ENCODE results near the gene C16orf96. TPM values are rescaled to one million over a fixed set of nuclear protein-coding genes. Genes with fewer than 3 reads are reported as not detected.

The C16orf96 gene
- total RNA-seq, 6 donors from 2014 or later, result 0.24 to 1.0 (median 0.46) TPM; not detected in 1

DNA sequence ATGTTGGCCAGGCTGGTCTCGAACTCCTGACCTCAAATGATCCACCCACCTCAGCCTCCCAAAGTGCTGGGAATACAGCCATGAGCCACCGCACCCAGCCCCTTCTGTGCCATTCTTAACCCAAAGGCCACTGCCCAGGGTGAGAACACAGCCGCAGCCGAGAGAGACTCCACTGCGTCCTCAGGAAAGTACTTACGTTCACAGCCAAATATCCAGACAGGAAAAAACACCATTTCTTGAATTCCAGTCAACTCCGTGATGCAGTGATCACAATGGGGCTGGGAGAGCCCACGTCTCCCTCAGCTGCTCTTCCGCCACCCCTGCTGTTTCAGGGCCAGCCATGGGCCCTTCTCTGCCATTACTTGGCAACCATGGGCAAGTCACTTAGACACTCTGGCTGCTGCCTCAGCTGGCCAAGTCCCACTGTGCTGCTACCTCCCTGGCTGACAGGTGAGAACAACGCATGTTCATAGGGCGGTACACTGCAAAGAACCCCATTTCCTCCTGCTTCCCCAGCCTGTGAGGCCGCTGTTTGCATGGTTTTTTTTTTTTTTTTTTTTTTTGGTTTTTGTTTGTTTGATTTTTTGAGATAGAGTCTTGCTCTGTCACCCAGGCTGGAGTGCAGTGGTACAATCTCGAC lies 21.9 kb upstream of the C16orf96 start:
- peaks cover 0 to 3% (median 0%) of the 10 kb centered on the region in 4 donors for H3K36me3 ChIP-seq
- H3K4me1 ChIP-seq, result peaks cover 8 to 16% (median 12%) of the 10 kb centered on the region in 4 donors
- H3K4me3 ChIP-seq, result no peak overlapping the region
- 72 to 80% methylated on average over 13 of the region's 13 CpGs for WGBS, 2 donors
- H3K27ac ChIP-seq, result no peak overlapping the region
- H3K27me3 ChIP-seq, result no peaks in the 10 kb centered on the region
- peaks cover 0 to 4% (median under 1%) of the 10 kb centered on the region in 4 donors for H3K9me3 ChIP-seq
- DNase-seq (no peak), ATAC-seq (ENCODE audit: low FRiP score in 2 of 2) (no peak)
- TF ChIP-seq CTCF (IDR thresholded peaks at IDR 0.05), result no peak
- TF ChIP-seq POLR2A (IDR thresholded peaks at IDR 0.05), result no peak
- no peak for TF ChIP-seq EP300 (IDR thresholded peaks at IDR 0.05)
- no peak for TF ChIP-seq POLR2AphosphoS5 (IDR thresholded peaks at IDR 0.05)

DNA sequence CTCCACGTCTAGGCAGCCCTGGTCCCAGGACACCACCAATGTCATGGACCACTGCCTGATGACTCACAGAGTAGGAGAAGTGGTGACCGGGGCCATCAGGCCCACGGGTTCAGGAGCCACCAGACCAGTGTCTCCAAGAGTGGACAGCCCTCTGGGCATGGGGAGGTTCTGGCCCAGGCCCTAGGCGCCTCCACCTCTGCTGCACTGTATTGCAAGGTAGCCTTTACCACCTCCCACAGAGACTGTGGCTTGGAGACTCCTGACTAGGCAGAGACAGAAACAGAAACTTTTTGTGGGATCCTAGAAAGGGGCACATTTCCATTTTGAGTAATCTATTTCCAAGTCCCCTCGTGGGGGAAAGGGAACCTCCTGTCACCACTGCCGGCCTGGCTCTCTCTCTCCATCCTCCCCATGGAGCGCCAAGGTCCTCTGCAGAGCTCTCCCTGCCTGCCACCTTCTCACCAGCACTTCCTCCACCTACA lies 20.5 kb upstream of the C16orf96 start:
- TF ChIP-seq CTCF (IDR thresholded peaks at IDR 0.05) (no peak), POLR2AphosphoS5 (IDR thresholded peaks at IDR 0.05) (no peak), POLR2A (IDR thresholded peaks at IDR 0.05) (no peak), EP300 (IDR thresholded peaks at IDR 0.05) (no peak)

GRCh38 chr16:4536391-4537106 lies 19.6 kb upstream of the C16orf96 start:
- ATAC-seq (ENCODE audit: low FRiP score in 2 of 2), result no peak

More for the DNA sequence above, 20.5 kb upstream of the C16orf96 start:
- ATAC-seq (ENCODE audit: low FRiP score in 2 of 2), result no peak
- Histone ChIP-seq H3K4me3 (no peak overlapping the region), H3K27me3 (no peaks in the 10 kb centered on the region), H3K27ac (no peak overlapping the region), H3K36me3 (peaks cover 0 to 3% (median 0%) of the 10 kb centered on the region in 4 donors), H3K9me3 (peaks cover 0 to 14% (median 4%) of the 10 kb centered on the region in 4 donors), H3K4me1 (peaks cover 8 to 16% (median 12%) of the 10 kb centered on the region in 4 donors)
- WGBS, 2 donors, result 68 to 82% methylated on average over 4 to 7 of the region's 7 CpGs
- DNase-seq, result no peak

More at GRCh38 chr16:4536391-4537106, 19.6 kb upstream of the C16orf96 start:
- TF ChIP-seq CTCF (IDR thresholded peaks at IDR 0.05) (no peak), POLR2AphosphoS5 (IDR thresholded peaks at IDR 0.05) (no peak), POLR2A (IDR thresholded peaks at IDR 0.05) (no peak), EP300 (IDR thresholded peaks at IDR 0.05) (no peak)
- H3K36me3 ChIP-seq, result peaks cover 0 to 3% (median 0%) of the 10 kb centered on the region in 4 donors
- H3K27me3 ChIP-seq, result no peaks in the 10 kb centered on the region
- no peak for DNase-seq
- WGBS, 2 donors, result 90 to 91% methylated on average over 15 of the region's 15 CpGs
- H3K4me3 ChIP-seq, result no peak overlapping the region
- H3K27ac ChIP-seq, result no peak overlapping the region
- H3K4me1 ChIP-seq, result peaks cover 8 to 16% (median 12%) of the 10 kb centered on the region in 4 donors
- peaks cover 0 to 14% (median 4%) of the 10 kb centered on the region in 4 donors for H3K9me3 ChIP-seq
